ENCODE data around the gene SMURF2.

The SMURF2 gene

GRCh38 chr17:64500487-64500859, 161.6 kb downstream of the SMURF2 start:
- peak in 1 of 3 experiments; percentile 32 for DNase-seq

- peak in 1 of 3 experiments; percentile 37 for DNase-seq
Observed at GRCh38 chr17:64499805-64500486, 162.2 kb downstream of the SMURF2 start.

- peak in 1 of 3 experiments; percentile 23 for DNase-seq
Observed at GRCh38 chr17:64498308-64499203, 163.6 kb downstream of the SMURF2 start.

- no peak for DNase-seq
Observed at GRCh38 chr17:64497565-64498035, 164.5 kb downstream of the SMURF2 start.

- peak; percentile 91 to 95 (median 92) for DNase-seq
Observed at GRCh38 chr17:64496786-64497564, 165.1 kb downstream of the SMURF2 start, which contains the start of gene POLG2. Gene POLG2, minus strand, starts transcription at chr17:64497054. Its CDS starts 86 bp downstream, at chr17:64496968.

GRCh38 chr17:64496348-64496785, 165.7 kb downstream of the SMURF2 start:
- DNase-seq = no peak
